GM21367 (cell line): Measurements from ENCODE around the gene RBM4B.

Experiments used
- ATAC-seq: cut with Tn5 transposase; IDR thresholded peaks from one replicate; pipeline ENCODE4 v1.9.1; 2021; ENCODE audit not compliant: unreplicated experiment

RBM4B gene

DNA sequence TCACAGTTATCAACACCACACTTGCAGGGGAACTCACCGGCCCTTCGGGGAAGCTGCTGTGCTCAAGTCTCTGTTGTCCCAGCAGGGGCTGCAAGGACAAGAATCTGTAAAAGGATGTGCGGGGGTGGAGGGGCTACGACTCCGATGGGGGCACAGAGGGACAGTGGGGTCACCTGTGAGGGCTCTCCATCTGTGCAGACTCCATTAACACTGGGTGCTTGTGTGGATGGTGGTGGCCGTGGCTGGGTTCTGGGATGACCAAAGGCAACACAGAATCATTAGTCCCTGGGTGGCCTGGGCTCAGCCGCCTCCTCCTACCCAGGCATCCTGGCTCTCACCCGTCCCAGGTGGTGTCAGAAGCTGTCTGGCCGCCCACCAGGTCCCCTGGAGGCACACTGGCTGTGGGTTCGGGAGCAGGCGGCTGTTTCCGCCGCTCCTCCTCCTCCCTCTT lies 10.2 kb upstream of the RBM4B start:
- no peak for ATAC-seq

DNA sequence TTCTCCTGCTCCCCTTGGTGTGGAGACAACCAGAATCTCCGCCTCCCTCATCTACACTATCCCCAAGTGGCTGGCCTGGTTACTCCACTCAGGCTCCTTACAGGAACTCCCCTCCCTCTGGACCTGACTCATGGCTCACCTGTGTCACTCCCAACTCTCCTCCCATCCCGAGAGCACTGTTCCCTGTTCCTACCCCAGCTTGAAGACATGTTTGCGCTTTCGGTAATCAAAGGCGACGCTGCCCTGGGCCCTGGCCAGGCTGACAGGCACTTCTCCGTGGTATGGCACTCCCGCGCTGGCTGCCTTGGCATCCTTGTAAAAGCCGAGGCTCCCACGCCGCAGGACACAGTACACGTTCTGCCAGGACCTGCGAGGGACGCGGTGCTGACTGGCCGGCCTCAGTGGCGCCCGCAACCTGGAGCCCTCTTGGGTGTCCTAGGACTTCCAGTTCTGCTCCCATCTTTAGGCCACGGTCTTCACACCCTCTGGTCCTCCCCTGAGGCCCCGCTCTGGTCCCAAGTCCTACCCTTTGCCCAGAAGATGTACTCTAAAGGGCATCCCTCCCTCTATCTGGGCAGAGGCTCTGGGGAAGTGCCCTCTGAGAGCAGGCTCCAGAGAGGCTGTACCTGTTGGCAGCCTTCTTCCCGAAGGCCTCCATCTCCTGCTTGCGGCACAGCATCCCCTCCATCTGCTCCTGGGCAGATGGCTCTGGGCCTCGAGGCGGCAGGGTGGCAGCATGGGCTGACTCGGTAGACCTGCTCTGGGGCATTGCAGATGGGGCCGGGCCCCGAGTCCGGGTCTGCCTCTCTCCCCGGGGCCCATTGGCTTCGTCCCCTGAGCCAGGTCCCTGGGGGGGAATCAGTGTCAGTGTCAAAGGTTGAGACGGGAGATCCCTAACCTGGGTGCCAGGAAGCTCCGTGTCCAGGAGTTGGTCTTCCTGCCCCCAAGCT lies 9.4 kb upstream of the RBM4B start:
- ATAC-seq: no peak

DNA sequence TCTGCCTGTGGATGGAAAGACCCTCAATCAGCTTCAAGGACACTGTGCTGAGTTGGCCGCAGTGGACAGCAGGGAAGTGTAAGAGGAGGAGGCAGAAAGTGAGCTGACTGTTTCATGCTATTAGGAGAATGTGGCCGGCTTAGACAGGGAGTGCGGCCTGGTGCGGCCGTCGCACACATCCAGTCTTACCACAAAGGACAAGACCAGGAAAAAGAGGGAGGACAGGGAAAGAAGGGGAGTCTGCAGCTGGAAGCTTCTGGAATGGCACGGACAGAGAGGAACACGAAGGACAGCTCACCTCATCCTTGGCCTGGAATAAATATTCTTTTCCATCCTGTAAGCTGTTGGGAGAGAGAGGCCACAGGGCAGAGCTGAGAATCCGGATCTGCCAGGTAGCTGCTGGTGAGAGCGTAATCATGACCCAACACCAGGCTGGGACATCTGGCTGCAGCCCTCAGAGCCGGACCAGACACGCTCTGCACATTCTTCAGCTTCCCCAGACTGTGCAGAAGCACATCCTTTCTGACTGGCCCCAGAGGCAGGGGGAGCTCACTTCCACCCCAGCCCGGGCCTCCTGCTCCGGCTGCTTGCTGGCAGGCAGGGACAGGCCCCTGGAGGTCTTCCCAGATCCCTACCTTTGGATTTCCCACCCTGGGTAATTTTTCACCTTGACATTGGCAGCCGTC lies 8.6 kb upstream of the RBM4B start:
- no peak for ATAC-seq

GRCh38 chr11:66685276-66686099 lies 7.8 kb upstream of the RBM4B start:
- no peak for ATAC-seq

GRCh38 chr11:66684635-66685034 lies 6.9 kb upstream of the RBM4B start:
- ATAC-seq: no peak

DNA sequence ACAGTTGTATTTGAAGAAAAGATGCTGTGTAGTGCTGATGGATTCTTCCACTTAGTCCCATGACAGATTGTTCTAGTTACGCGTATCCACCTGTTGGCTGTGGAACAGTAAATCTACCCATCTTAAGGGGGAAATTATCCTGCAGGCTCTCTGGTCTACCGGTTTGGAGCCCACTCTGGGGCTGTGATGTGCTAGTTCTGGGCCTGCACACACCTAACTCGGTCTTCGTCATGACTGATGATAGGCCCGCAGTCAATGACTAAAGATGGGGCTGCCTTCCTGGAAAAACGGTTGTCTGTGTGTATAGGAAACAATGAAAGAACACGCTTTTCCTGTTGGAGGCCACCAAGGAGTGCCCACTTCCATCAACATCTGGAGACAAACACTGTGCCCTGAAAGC lies 6.2 kb upstream of the RBM4B start:
- no peak for ATAC-seq

GRCh38 chr11:66680966-66681645 lies 3.4 kb upstream of the RBM4B start:
- ATAC-seq: no peak

GRCh38 chr11:66676931-66677598 lies 622 bp downstream of the RBM4B start:
- no peak for ATAC-seq

DNA sequence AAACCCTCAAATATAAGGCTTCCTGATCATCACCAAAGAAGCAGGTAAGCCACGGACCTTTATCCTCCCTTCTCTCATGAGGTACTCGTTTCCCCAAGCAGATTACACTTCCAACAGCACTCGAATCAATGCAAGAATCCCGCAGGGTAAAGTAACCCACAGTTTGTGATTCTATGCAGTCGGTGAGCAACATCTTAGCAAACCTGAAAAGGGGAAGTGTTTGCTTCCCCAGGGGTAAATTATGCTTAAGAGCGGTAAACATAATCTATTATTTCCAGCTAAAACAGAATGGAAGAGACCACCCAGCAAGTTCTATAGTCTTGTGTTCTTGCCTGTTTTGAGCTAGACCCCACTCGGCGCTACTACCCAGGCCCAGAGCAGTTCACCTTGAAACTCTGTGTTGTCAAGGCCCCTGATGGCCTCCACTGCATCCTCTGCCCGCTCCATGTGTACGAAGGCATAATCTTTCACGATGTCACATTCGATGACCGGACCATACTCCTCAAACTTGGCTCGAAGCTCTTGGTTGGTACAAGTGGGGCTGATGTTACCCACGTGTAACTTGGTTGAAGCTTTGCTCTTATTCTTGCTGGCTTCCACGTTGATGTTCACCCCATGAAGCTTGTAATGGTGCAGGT lies 1.3 kb downstream of the RBM4B start:
- ATAC-seq: no peak

GRCh38 chr11:66674964-66675602 lies 2.6 kb downstream of the RBM4B start:
- no peak for ATAC-seq

DNA sequence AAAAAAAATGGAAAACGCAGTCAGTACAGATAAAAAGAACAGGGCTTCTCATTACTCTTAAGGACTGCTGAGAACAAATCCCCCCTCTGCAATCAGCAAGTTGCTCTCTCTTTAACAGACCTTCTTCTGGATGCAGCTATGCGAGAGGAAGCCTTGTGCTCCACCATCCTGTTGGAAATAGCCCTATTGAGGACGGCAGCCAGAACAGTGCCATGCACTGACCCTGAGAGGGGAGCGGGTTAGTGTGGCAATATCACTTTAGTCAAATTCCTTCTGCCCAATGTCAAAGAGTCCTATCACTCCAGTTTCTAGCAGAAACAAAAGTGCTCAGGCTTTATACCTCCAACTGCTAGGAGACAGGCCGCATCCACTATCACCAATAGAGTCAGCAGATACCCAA lies 6.9 kb downstream of the RBM4B start:
- ATAC-seq: no peak

DNA sequence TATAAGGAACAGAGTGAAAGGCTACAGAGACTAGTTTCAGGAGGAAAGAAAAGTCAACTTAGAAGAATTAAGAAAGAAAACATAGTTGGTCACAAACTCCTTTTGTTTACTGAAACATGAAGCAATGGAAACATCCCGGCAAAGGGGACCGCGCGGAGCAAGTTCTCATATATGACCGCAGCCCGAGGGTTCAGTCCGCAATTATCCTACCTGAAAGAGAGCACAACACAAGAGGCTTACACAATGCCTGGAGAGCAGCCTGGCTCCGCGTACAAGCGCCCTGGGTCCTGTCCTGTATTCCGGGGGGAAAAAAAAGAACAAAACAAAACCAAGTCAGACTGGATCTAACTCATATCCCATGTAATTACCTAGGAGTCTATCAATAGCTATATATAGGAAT lies 12.3 kb downstream of the RBM4B start:
- no peak for ATAC-seq

- no peak for ATAC-seq
Observed at GRCh38 chr11:66663741-66664296, 13.9 kb downstream of the RBM4B start.

DNA sequence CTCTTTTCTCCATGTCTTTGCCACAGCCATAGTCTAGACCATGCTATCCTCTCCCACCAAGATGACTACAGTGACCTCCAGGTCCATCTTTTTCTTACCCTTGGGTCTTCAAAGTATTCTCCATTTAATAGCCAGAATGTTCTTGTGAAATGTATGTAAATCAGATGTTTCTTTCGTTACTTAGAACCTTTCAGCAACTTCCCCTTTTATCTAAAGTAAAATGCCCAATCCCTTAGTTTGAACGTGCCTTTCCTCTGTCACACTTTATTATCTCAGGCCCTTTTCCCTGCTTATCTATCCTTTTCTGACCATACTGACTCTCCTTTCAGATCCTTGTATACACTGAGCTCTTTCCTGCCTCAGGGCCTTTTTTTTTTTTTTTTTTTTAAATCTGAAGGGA lies 17.9 kb downstream of the RBM4B start:
- no peak for ATAC-seq

DNA sequence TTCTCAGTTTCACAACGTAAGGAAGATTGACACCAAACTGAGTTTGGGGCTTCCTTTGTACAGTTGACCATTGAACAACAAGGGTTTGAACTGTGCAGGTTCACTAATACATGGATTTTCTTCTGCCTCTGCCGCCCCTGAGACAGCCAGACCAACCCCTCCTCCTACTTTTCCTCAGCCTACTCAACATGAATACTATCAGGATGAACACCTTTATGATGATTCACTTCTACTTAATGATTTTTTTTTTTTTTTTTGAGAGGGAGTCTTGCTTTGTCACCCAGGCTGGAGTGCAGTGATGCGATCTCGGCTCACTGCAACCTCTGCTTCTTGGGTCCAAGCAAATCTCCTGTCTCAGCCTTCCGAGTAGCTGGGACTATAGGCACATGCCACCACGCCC lies 24.6 kb downstream of the RBM4B start:
- no peak for ATAC-seq

DNA sequence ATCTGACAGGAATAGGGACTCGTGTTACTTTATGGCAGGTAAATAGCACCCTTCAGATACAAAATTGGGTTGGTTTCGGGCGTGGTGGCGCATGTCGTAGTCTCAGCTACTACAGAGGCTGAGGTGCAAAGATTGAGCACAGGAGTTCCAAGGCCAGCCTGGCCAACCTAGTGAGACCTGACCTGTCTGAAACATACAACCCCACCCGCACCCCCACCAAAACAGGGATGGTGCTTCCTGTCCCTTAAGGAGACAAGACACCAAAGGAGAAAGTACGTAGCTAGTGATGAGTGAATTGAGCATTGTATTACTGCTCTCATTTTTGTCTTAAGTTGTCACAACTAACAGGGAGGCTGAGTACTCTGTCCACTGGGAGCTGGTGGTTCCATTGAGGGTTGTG lies 25.0 kb downstream of the RBM4B start:
- no peak for ATAC-seq

DNA sequence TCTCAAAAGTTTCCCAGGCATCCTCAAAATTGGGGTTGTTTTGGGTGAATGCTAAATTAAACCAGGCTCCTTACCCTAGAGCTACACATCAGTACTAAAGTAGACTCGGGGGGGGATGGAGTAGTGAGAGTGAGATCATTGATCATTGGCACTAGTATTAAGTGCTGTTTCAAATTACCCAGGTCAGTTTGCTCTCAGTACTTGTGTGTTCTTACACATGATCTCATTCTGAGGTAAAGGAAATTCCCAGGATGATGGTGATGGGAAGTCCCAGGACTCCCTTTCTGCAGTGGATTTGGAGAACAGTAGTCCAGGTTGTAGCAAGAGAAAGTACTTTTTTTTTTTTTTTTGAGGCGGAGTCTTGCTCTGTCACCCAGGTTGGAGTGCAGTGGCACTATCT lies 26.7 kb downstream of the RBM4B start:
- ATAC-seq: no peak

GRCh38 chr11:66649903-66650302 lies 27.8 kb downstream of the RBM4B start:
- no peak for ATAC-seq

DNA sequence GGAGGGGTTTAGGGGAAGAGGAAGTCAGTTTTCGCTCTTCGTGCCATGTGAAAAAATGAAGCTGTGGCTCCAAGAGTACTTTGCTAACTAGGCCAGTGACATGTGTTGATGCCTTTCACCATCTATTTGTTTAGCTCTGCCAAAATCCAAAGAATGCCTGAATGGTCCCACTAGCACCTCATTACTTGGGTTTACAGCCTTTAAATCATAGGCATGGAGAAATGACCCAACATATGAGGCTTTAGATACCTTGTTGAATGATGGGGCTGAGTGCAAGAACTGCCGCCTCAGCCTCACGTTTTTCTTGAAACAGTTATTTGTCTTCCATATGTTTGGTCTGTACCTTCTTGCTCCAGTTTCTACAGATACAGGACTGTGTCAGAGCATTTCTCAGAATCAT lies 30.9 kb downstream of the RBM4B start:
- no peak for ATAC-seq
